NCI-H1105 (cell line): Measurements from ENCODE around the gene ZSCAN25.
A peak's percentile ranks its signal among the peaks of the same experiment; 100 is the strongest.
"Not testable (repeated sequence)": the region's sequence is repeated elsewhere in the genome, so short reads cannot be mapped to it uniquely, and the experiment has no call there.

Experiments used
- DNase-seq: peaks from one replicate; lab custom pipeline; 2025; lab: John Stamatoyannopoulos, UW

ZSCAN25 gene

DNA sequence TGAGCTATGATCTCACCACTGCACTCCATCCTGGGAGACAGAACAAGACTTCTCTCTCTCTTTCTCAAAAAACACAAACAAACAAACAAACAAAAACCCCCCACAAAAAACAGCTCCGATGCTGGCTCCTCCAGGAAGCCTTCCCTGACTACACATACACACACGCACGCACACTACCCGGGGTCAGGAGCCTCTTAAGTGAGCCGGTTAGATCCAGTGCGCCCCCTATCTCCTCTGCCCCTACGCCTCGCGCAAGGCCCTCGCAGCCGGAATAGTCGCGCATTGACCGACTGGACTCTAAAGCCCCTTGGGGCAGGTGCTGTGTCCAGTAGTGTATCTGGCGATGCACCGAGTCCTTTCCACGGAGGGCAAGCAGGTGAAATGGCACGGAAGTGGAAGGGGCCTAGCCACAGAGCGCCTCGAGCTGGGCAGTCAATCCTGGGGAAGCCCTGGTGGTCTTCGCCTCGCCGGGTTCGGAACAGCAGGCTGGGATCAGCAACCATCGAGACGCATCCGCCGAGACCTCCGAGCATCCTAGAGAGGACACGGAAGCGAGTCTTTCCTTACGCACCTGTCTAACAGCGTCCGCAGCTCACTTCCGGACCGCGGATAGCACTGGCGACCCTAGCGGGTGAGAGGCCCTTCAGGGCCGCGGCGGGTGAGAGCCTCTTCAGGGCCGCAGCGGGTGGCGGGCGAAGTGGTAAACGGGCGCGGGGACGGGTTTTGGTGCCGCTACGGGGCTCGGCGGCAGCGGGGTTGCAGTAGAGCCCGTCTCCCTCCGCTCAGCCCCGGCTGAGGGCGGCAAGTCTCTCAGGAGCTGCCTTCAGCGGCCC lies at the start of gene ZSCAN25:
Gene ZSCAN25, plus strand, starts transcription at position 588 of the 833 bp plus-strand sequence. CDS start 2,661 bp downstream, outside the sequence.
- DNase-seq, result peak; percentile 93

DNA sequence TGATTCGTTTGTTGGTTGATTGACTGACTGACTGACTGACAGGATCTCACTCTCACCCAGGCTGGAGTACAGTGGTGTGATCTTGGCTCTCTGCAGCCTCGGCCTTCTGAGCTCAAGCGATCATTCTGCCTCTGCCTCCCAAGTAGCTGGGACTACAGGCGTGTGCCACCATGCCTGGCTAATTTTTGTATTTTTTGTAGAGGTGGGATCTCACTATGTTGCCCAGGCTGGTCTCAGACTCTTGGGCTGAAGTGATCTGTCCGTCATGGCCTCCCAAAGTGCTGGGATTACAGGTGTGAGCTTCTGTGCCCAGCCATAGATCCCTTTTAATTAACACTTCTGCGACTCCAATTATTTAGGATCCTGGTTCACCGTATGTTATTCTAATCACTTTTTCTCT lies 48.0 kb upstream of the ZSCAN25 start:
- DNase-seq, result not testable (repeated sequence)

DNA sequence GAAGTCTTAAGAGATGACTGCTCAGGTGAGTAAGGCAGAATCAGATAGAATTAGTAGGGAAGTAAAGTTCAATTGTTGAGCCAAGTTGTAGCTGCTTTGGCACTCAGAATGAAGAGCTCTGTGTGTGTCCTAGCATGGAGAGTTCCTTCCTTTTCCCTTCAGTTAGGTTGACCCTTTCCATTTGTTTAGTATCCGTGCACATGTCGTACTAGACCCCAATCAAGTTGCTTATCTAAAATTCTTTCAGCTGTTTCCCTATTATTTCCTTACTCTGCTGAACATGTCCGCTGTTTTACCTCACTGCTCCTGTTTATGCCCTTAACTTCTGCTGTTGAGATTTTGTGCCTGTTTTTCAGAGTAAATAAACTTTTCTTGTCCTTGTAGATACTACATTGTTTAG lies 45.0 kb upstream of the ZSCAN25 start:
- no peak for DNase-seq

DNA sequence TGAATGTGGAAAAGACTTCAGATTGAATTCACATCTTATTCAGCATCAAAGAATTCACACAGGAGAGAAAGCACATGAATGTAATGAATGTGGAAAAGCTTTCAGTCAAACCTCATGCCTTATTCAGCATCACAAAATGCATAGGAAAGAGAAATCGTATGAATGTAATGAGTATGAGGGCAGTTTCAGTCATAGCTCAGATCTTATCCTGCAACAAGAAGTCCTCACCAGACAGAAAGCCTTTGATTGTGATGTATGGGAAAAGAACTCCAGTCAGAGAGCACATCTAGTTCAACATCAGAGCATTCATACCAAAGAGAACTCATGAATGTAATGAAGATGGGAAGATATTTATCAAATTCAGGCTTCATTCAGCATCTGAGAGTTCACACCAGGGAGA lies 43.5 kb upstream of the ZSCAN25 start:
- DNase-seq, result no peak

DNA sequence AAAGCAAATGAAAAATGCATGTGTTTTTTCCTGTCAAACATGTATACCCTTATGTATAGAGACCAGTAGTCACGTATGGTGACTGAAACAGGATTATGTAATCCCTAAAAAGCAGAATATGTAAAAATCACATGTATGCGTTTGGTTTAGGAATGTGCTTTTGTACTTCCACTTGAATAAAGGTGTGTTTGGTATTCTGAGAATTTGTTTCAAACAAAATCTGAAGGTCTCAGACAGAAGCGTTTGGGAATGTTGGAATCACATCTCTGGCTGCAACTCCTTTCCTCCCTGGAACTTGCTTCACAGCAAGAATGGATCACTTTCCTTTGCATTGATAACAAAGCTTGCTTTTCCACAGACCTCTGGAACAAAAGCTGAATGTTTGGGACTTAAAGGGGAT lies 40.5 kb upstream of the ZSCAN25 start:
- DNase-seq, result no peak

DNA sequence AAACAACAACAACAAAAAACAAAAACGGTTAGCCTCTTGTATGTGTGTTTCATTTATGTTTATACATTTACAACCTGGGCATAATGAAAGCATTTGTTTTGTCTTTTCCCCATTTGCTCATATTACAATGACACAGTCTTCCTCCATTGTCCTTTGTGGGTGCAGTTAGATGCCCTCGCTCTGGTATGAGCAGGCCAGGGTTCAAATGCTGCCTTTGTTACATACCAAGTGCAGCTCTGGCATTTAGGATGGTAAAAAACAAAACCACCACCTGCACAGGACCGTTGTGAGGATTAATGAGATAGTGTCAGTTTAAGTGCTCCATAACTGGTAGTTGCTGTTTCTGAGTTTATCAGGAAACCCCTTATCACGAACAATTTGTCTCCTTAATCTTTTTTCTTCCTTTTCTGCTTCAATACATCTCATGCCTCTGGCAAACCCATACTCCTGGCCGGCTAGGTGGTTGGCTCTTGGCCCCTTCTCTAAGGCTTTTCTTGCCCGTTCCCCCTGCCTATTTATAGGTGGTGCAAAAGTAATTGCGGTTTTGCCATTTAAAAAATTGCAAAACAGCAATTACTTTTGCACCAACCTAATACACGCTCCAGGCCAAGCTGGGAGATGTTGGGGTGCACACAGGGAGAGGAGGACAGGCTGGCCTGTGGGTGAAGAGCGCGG lies 37.3 kb upstream of the ZSCAN25 start:
- DNase-seq, result peak; percentile 3

DNA sequence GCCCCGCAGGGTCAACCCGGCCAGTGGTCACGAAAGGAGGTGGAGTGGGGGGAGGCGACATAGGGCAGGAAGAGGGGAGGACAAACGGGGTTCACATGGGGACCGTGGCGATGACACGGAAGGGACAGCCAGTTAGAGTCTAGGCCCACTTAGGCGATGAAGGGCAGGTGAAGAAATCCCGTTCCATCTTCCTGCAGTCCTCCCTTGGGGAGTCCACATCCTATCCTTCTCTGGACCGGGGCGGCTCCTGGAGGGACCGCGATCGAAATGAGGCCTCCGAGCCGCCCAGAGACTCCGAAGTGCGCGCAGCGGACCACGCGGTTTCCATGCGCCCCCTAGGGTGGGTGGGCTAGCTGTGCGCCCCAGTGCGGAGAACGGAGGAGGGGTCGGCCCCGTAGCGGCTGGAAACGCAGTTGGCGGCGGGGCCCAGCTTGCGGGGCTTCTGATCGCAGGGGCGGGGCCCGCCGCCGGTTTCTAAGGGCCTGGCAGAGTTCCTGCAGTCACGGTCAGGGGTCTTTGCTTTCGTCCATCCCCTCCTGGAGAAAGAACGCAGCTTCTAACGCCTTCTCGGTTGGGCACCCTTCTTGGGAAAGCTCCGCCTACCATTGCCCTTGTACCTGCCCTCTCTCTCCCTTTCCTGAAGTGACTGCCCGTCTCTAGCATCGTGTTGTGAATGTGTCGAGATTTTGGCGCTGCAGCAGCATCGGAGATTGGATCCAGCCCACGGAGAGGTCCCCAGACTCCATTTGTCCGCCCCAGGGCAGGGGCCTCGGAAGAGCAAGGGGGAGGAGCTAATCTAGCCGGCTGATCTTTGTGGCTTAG lies 36.6 kb upstream of the ZSCAN25 start:
- peak; percentile 56 for DNase-seq

DNA sequence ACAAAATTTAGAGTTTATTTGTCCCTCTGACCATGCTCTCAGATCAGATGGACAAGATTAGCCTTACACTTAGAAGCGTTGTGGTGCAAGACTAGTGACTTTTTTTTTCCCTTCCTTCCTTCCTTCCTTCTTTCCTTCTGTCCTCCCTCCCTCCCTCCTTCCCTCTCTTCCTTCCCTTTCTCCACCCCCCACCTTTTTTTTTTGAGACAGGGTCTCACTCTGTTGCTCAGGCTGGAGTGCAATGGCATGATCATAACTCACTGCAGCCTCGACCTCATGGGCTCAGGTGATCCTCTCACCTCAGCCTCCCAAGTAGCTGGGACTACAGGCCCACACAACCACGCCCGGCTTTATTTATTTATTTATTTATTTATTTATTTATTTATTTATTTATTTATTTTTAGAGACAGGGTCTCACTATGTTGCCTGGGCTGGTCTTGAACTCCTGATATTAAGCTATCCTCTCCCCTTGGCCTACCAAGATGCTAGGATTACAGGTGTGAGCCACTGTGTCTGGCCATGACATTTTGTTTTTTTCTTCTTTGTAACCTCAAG lies 35.9 kb upstream of the ZSCAN25 start:
- DNase-seq, result not testable (repeated sequence)

DNA sequence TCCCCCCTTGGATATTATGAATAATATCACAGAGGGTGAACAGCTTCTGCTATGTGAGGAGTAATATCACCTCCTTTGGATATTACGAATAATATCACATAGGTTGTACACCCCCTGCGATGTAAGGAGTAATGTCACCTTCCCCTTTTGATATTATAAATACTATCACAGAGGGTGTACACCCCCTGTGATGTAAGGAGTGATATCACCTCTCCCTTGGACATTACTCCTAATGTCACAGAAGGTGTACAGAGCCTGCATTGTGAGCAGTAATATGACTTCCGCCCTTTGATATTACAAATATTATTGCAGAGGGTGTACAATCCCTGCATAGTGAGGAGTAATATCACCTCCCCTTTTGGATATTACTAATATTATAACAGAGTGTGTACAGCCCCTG lies 27.9 kb upstream of the ZSCAN25 start:
- no peak for DNase-seq

DNA sequence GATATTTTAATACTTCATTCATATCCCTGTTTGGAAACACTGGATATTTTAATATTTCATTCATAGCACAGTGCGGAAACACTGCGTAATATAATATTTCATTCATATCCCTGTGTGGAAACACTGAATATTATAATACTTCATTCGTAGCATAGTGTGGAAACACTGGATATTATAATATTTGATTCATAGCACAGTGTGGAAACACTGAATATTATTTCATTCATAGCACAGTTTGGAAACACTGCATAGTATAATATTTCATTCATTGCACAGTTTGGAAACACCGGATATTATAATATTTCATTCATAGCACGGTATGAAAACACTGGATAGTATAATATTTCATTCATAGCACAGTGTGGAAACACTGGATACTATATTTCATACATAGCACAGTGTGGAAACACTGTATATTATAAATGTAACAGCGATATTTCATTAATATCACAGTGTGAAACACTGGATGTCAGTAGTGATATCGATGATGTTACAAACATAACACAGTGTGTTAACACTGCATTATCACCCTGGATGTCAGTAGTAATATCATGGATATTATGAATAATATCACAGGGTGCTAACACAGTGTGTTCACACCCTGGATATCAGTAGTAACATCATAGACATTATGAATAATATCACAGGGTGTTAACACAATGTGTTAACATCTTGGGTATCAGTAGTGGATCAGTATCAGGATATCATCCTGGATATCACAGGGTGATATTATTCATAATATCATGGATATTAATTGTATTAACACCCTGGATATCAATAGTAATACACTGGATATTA lies 21.6 kb upstream of the ZSCAN25 start:
- no peak for DNase-seq

DNA sequence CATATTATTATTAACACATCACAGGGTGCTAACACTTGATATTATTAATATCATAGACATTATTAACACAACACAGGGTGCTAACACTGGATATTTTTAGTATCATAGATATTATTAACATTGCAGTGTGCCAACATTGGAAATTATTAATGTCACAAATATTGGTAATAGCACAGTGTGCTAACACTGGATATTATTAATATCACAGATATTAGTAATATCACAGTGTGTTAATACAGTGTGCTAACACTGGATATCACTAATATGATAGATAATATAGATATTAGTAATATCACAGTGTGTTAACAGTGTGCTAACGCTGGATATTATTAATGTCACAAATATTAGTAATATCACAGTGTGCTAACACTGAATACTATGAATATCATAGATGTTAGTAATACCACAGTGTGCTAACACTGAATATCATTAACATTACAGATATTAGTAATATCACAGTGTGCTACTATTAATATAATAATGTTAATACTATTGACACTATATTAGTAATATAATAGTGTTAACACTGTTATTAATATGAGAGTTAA lies 20.3 kb upstream of the ZSCAN25 start:
- DNase-seq, result no peak

DNA sequence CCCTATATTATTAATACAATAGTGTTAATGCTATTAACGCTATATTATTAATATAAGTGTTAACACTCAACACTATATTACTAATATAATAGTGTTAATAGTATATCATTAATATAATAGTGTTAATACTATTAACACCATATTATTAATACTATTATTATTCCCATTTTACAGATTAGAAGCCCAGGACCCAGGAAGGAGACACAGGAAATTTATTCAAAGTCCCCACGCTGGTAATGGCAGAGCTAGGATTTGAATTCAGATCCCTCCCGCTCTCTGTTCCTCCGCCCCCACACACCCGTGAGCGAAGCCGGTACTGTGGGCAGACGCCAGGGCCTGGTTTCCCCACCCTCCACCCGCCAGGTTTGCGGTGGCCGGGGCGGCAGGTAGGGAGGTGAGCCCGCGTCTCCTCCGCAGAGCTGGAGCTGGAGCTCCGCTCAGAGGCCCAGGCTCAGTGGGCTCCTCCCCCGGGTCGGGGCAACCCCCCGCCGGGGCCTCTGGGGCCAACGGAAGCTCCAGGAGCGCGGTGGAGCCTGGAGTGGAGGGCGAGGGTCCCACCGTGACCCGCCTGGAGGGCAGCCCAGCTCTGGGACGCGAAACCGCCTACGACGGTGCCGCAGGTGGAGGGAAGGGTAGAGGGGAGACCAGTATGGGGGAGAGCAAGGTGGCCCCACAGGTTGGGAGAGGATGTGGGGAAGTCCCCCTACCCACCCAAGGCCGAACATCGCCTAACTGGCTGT lies 18.8 kb upstream of the ZSCAN25 start, which contains the start of gene TMEM225B:
Gene TMEM225B, plus strand, starts transcription at position 506 of the 740 bp plus-strand sequence. CDS start 6,122 bp downstream, outside the sequence.
- no peak for DNase-seq

DNA sequence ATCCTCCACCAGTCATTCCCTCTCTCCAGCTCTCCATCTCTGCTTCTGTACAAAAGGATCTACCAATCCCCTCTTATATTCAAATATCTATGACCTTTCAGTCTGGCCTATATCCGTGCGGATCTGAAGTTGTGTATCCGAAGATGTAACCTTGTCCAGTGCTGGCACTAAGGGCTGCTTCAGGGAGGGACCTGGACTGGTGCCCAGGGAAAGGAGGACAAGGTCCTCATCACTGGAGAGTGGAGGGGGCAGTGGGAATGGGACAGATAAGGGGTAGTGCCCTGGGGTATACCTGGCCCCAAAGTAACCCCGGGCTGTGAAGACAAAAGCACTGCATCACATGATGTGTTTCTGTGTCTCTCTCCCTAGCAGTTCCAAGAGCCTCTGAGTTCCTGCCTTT lies 16.9 kb upstream of the ZSCAN25 start:
- DNase-seq, result no peak

DNA sequence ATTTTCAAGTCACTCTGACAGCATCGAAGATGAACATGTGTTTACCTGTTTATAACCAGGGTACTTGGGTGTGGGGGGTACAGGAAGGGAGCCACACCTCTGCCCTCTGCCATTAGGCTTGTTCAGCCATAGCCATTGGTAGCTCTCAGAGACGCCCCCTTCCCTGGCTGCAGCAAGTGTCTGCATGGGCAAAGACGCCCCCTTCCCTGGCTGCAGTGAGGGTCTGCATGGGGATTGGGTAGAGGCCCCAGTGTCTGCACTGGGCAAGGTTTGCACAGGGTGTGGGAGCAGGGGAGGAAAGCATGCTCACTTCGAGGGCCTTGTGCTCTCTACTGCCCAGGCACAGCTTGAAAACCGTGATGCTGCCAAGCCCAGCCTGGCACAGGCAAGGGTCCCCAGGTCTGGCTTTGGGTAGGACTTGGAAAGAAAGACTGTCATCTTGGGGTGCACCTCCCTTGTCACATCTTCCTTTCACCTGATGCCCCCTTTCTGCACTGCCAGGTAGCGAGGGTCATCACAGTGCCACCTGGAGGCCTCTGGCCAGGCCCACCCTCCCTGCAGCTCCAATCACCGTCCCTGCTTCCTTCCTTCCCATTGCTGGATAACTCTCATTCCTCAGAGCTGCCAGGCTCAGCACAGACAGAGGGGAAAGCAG lies 15.0 kb upstream of the ZSCAN25 start:
- no peak for DNase-seq

DNA sequence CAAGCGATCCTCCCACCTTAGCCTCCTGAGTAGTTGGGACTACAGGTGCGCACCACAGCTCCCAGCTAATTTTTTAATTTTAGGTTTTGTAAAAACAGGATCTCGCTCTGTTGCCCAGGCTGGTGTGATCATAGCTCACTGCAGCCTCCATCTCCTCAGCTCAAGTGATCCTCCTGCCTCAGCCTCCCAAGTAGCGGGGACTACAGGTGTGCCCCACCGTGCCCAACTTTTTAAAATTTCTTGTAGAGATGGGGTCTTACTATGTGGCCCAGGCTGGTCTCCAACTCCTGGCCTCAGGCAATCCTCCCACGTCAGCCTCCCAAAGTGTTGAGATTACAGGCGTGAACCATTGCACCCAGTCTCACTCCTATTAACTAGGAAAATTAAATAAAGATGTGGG lies 11.2 kb upstream of the ZSCAN25 start:
- DNase-seq, result no peak

DNA sequence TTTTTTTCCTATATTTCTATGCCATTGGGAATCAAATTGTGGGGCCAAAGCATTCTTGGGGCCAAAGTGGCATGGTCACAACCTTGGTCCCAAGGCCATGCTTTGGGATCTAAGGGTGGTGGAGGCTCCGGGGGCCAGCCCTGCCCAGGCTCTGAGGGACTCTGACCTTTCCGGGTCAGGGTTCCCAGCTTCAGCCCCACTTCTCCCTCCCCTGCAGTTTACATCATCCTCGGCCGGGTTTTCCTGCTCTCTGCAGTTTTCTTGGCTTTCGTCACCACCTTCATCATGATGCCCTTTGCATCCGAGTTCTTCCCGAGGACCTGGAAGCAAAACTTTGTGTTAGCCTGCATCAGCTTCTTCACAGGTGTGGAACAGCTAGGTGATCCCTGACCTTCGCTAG lies 10.2 kb upstream of the ZSCAN25 start:
- no peak for DNase-seq

DNA sequence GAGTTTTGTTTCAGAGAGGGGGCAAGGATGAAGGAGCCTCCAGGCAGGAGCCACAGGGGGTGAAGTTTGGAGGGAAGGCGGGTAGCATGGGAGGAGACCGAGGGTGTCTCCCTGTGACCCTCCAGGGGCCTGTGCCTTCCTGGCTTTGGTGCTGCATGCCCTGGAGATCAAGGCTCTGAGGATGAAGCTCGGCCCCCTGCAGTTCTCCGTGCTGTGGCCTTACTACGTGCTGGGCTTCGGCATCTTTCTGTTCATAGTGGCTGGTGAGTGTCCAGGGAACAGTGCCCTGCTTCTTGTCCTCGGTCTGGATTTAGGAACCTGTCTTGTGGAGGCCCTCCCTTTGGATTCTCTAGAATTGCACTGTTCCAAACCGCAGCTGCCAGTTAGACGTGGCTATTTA lies 9.2 kb upstream of the ZSCAN25 start:
- DNase-seq, result no peak

DNA sequence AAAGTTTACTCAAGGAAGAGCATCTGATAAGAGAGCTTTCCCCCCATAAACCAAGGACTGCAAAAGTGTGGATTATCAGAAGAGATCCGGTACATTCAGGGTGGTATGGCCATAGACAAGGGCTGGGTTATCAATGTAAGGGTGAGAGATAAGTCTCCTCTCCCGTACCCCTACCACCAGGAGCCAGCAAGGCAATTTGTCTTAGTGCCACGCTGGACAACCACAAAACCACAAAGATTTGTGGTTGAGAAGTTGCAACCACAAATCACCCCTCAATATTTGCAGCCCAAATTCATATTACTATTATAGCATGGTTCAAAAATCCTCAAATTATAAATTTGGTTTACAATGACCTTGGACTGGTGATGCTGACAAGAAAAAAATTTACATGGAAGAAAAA lies 2.3 kb upstream of the ZSCAN25 start:
- no peak for DNase-seq

DNA sequence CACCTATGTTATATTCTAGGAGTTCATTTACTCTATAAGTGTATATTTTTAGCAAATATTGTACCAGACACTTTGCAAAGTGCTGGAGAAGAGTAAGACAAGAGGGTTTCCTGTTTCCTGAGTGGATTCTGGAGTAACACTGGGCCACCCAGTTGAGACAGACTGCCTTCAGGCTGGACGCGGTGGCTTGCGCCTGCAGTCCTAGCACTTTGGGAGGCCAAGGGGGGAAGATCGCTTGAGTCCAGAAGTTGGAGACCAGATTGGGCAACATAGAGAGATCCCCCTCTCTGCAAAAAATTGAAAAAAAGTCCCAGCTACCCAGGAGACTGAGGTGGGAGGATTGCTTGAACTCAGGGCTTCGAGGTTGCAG lies 772 bp upstream of the ZSCAN25 start:
- DNase-seq, result no peak
